Ammon's horn (tissue), 1 donor: Measurements from ENCODE around the gene CCDC87.

Source experiments
- DNase-seq: peaks from one replicate; pipeline ENCODE4 v3.0.0-alpha.2; 2016; ENCODE audit warnings: low spot score

CCDC87 gene

DNA sequence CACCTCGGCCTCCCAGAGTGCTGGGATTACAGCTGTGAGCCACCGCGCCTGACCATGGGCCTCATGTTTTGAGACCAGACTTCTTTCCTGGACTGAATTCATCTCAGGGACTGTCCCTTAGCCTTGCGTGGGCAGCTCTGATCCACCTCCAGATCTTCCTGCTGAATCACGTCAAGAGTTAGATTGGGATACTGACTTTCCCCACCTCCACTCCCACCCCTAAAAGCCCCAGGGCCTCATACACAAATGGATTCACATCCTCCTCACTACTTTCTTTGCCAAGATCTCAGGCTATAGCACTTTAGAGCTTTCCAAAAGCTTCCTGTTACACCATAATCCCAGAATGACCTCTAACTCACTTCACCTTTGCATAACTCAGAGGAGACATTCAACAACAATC lies 12.1 kb downstream of the CCDC87 start:
- no peak for DNase-seq

DNA sequence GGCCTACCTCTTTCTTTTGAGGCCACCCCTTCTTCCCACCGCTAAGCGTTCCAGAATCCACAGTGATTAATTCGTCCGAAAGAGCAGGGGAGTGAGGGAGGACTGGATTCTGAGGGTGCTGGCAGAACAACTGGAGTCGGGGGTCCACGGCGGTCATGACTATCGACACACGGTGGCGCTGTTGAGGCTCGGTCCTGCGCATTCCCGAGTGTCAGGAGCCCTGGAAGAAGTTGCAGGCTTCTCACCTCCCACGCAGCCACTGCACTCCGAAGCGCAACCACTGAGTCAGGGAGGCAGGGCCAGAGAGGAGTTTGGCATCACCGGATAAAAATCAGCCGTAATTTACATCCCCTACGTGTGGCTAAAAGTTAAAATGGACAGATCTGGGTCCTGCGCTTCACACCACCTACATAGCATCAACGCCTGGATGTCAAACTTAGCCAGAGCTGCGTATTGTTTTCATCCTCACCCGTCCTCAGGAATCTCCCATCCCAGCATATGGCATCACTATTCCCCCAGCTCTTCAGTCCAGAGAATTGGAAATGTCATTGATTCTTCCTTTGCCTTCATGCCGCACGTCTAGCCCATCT lies 13.8 kb downstream of the CCDC87 start:
- peak; percentile 82 for DNase-seq

DNA sequence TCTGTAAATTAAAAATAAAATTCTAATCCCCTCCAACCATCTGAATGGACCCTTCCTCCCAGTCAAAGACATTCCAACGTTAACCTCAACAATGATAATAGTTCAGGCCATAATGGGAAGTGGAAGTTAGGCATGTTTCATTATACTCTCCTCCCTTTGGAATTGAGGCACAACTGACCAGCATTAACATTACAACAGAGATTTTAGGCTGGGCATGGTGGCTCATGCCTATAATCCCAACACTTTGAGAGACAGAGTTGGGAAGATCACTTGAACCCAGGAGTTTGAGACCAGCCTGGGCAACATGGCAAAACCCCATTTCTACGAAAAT lies 22.0 kb downstream of the CCDC87 start:
- DNase-seq: no peak

DNA sequence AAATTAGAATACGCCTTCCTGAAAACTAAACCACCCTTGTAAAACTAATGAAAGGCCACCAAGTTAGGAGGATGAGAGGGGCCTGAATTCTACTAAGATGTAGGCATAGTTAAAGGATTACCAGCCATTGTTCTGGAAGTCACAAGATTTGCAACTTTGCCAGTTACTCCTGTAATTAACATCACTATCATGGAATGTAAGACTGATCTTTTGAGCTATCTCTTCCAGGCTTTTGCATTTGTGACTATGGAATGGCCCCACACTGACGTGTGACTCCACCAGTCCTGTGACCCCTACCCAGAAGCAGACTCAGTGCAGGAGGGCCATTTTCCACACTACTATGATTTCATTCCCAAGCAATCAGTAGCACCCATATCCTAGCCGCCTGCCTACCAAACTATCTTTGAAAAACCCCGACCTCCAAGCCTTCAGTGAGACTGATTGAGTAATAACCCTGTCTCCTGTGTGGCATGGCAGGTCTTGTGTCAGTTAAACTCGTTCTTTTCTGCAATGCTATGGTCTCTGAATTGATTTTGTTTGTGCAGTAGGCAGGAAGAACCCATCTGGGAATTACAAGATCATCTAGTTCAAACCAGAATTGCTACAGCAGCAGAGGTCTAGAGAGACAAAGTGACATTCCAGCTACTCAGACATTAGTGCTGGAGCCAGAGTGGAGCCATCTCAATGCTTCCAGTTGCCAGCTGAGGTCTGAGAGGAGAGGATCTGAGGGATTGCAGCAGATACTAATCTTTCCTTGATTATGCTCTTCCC lies 22.6 kb downstream of the CCDC87 start:
- no peak for DNase-seq

DNA sequence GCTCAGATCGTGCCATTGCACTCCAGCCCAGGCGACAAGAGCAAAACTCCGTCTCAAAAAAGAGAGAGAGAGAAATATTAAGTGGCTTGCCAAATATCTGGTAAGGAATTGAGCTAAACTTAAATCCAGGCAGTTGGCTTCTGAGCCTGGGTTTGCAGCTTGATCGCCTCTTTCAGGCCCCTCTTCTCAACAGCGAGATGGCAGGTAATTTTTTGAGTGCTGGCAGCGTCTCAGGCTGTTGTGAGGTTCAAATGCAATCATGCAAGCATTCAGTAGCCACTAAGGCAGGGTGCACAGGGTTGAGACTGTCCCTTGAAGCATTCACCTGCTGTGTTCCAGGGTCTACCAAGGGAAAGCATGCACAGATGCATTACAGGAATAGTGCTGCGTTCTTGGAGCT lies 23.8 kb downstream of the CCDC87 start:
- no peak for DNase-seq

DNA sequence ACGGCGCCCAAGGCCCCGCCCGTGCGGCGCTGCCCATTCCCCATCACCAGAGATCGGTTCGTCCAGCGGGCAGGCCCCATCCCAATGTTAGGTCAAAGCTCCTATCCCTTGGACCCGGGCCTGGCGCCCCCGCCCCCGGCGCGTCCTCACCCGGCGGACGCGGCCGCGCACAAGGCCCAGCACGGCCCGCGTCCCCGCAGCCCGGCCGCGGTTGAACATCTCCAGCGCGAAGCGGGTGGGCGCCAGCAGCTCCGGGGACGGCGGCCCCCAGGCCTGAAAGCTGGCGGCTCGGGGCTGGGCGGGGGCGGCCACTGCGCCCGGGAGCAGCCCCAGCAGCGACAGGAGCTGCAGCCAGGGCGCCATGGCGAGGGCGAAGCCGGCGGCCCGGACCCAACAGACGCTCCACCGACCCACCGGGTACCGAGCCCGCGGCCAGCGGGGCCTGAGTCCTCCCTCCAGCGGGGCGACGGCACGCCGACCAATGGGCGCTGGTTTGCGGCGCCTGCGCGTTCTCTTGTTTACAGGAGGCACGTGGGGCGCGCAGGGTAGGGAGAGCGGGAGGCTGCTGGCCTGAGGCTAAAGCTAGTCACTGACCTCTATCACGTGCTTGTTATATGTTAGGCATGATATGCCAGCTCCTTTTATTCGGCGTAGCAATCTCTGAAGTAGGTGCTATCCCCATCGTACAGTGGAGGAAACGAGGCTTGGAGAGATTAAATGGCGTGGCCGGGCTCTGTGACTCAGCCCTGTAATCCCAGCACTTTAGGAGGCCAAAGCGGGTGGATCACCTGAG lies 24.5 kb downstream of the CCDC87 start, which contains the start of gene CTSF:
CTSF (minus strand) TSS at position 483 of the 793 bp plus-strand sequence; CDS start at position 363, 120 bp downstream.
- peak; percentile 95 for DNase-seq

DNA sequence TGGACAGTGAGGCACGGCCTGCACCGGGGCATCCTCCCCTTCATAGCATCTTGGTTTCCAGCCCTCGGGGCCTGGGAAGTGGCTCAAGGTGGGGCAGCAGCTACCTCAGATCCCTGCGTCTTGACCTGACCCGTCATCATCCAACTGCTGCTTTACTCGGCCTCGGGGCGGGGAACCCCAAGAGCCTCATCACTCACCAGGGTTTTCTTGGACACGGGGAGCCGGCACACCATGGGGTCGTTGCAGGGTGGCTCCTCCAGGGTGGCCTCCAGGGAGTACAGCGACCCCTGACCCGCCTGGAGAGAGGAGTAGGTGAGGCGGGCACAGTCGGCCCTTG lies 25.1 kb downstream of the CCDC87 start:
- DNase-seq: no peak

DNA sequence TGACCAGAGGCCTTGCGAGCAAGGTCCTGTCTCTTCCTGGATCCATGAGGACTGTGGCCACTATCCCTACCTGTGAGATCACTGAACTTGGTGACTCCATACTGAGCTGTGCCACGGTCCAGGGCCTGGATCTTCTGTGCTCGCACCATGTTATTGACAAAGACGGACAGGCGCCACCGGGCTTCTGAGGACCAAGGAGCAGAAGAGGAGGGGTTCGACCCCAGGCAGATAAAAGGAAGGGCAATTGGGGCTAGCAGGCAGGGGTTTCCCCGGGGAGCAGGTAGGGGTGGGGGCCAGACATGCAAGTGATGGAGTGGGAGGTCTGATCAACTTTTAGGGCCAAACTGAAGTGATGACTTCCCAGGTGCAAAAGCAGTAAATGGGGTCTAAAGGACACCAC lies 26.6 kb downstream of the CCDC87 start:
- no peak for DNase-seq

DNA sequence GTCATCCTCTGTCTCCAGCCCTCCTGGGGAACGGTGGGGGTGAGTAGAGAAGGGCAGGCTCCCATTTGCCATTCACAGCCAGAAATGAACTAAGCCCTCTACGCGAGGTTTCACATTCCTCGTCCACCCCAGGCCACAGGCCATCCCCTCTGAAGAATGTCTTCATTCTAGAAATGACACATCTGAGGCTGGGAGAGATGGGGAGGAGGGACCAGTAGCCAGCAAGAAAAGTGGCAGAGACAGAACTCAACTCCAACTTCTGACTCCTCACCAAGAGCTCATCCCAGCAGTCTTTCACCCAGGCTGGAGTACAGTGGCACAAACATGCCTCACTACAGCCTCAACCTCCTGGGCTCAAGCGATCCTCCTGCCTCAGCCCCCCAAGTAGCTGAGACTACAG lies 27.9 kb downstream of the CCDC87 start:
- no peak for DNase-seq

DNA sequence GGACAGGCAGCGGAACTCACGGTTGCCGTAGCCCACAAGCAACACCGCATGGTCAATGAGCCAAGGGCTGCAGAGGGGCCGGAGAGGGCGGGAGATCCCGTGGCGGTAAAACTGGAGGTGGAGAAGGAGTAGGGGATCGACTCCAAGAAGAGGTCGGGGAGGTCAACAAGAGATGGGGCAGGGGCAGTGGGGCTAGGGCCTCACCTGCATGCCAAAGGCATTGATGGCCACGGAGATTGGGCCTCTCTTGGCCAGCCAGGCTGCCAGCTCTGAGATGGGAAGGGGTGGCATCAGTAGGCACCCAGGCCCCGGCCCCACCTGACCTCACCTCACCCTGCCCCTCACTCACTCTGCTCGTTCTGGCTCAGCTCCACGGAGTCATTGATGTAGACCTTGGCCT lies 28.3 kb downstream of the CCDC87 start:
- no peak for DNase-seq

DNA sequence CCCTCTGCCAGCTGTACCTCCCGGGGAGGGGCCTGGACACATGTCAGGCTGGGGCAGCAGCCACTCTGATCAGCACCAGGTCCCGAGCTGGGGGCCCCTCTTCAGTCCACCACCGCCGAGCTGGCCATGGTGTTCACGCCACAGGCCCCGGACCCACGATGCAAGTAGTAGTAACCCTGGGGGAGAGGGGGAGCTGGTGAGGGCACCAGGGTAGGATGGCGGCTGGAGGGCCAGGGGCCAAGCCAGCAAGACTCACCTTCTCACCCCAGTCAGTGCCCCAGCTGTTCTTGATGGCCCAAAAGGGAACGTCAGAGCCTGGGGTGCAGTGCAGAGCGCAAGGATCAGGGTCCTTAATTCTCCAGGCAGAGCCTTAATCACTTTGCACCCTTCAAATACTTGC lies 29.0 kb downstream of the CCDC87 start:
- DNase-seq: no peak

DNA sequence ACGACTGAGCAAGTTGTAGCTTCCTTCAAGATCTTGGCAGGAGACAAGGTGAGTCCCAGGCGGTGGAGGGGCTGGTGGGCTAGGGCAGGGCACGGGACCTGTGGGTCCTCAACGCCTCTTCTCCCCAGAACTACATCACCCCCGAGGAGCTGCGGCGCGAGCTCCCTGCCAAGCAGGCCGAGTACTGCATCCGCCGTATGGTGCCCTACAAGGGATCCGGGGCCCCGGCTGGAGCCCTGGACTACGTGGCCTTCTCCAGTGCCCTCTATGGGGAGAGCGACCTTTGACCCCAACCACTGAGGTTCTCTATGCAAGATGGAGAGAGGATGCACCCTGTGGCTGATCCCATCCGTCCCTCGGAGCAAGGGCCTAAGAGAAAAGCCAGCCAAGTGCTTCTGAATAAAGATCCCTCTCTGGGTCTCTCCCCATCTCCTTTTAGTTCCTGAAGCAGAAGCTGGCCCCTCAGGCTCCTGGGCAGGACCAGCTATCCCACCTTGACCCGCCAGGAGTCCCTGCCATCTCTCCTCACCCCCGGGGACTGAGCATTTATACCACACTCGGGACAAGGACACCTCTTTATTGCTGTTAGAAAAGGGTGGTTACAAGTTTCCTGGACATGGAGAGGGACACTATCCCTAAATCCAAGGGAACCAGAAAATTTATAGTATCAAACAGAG lies 29.8 kb downstream of the CCDC87 start:
- no peak for DNase-seq

DNA sequence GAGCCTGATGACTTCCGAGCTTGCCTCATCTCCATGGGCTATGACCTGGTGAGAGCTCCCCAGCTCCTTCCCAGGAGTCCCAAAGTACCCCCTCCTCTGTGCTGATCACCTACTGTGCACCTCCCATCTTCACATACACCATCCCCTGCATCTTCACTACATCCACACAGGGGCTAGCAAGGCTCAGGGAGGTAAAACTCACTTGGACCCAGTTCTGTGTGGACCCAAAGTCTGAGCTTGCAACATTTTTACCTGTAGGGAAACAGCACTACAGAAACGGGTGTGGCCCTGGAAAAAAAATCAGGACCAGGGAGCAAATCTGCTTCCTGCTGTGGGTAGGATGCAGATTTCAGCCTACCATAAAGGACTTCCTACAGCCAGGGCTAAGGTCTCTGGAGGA lies 30.6 kb downstream of the CCDC87 start:
- DNase-seq: no peak

DNA sequence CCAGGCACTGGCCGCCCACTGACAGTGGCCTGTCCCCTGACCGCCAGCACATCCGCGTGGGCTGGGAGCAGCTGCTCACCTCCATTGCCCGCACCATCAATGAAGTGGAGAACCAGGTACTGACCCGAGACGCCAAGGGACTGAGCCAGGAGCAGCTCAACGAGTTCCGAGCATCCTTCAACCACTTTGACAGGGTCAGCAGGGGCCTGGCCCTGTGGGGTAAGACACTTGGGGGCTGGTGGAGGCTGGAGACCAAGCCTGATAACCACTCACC lies 31.0 kb downstream of the CCDC87 start:
- no peak for DNase-seq

DNA sequence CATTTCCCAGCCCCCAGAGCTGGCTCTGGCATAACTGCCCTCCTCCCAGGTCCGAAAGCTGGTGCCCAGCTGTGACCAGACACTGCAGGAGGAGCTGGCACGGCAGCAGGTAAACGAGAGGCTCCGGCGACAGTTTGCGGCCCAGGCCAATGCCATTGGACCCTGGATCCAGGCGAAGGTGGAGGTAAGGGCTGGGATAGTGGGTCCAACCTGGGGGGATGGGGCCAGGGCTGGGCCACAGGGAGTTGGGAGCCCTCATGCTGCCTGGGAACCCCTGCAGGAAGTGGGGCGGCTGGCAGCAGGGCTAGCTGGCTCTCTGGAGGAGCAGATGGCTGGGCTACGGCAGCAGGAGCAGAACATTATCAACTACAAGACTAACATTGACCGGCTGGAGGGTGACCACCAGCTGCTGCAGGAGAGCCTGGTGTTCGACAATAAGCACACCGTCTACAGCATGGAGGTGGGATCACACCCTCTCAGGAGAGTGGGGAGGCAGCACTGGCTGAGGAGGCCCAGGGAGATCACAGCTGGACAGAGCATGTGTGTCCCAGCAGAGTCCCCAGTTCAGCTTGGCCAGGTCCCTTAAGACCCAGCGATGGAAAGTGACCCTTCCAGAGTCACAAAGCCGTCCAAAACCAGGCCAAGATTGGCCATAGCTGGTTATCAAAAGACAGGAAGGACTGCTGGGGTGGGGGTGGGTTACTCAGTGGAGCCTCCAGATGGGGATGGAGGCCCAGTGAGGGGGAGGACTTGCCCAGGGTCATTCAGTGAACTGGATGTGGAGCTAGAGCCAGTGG lies 31.5 kb downstream of the CCDC87 start:
- DNase-seq: no peak

DNA sequence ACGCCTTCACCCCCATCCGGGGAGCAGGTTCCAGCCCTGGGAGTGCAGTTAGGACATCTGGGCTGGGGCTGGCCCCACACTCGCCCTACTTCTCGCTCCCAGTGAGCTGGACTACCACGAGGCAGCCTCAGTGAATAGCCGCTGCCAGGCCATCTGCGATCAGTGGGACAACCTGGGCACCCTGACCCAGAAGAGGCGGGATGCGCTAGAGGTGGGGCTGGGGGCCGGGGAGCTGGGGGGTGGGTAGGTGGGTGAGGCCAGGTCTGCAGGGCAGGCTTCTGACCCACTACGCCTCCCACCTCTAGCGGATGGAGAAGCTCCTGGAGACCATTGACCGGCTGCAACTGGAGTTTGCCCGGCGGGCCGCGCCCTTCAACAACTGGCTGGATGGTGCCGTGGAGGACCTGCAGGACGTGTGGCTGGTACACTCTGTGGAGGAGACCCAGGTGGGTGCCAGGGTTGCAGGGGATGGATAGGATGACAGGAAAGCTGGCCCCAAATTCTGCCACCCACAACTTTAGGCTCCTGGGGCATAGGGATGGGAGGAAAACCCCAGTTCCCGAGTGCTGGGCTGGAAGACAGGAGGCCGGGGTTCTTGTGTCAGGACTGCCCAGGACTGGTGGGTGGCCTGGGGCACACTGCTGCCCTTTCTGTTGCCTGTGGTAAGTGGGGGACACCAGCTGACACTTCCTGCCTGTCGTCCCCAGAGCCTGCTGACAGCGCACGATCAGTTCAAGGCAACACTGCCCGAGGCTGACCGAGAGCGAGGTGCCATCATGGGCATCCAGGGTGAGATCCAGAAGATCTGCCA lies 32.8 kb downstream of the CCDC87 start:
- no peak for DNase-seq

DNA sequence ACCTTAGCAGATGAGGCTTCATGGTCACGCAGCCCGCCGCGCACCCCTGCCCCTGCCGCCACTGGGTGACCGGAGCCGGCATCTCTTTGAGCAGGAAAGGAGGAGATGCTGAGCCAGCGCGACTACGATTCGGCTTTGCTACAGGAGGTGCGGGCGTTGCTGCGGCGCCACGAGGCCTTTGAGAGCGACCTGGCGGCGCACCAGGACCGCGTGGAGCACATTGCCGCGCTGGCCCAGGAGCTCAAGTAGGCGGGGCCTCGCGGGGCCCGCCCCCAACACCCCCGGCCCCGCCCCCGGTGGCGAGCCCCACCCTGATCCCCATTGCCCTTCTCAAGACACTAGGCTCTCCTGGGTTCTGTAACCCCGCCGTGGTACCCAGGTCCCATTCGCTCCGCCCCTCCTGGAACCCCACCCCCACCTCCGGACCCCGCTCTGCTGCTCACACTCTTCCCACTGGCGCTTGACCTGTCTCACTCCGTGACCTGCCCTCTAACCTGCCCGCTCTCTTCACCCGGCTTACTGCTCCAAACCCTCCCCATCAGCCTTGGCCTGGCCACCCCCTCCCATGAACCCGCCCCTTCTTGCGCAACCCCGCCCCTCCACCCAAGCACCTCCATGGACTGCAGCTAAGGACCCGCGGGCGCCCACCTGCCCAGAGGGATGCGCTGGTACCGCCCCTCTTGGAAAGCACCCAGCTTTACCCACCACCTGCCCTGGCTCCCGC lies 33.6 kb downstream of the CCDC87 start:
- DNase-seq: no peak

DNA sequence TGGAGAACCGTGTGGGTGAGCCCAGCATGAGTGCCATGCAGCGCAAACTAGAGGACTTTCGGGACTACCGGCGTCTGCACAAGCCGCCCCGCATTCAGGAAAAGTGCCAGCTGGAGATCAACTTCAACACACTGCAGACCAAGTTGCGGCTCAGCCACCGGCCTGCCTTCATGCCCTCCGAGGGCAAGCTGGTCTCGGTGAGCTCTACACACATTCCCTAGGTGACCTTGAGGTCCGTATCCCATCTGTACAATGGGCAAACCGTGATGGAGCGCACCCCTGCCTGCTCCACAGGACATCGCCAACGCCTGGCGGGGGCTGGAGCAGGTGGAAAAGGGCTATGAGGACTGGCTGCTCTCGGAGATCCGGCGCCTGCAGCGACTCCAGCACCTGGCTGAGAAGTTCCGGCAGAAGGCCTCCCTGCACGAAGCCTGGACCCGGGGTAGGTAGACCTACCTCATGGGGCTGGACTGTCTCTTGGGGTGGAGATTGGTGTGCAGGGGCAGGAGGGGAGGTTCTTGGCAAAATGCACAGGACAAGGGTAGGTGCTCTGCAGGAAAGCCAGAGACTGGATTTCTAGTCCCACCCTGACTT lies 35.0 kb downstream of the CCDC87 start:
- no peak for DNase-seq

DNA sequence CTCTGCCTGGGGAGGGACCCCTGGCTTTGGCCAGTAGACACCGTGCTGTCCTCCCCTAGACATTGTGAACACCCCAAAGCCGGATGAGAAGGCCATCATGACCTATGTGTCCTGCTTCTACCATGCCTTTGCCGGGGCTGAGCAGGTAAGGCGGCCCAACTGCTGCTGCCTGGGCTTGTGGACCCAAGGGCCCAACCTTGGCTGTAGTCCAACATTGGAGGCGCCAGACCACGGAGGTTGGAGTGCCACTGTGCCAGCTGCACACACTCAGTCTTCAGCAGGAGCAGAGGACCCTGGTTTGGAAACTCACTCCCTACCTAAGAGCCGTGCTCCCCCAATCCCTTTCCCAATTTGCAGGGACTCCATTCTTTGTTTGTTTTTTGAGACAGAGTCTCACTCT lies 36.8 kb downstream of the CCDC87 start:
- DNase-seq: no peak

DNA sequence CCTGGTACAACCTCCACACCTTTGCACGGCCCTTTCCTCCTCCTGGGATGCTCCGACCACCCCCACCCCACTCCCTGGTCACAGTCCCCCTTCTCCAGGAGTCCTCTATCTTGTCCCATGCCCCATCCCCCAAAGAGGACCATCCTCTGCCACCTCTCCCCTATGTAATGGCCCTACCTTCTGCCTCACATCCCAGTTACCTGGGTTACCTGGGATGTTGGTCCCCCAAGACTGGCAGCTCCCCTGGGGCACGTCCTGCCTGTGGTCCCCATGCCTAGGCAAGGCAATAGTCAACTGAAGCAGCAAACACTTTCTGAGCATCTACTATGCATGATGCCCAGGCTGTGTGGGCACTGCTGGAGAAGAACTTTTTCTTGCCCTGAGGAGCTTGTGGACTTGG lies 37.4 kb downstream of the CCDC87 start:
- no peak for DNase-seq
